K562 (cell line): ENCODE measurements around the gene MS4A1. TPM values are rescaled to one million over a fixed set of nuclear protein-coding genes. Genes with fewer than 3 reads are reported as not detected.
"Not testable (repeated sequence)": the region's sequence is repeated elsewhere in the genome, so short reads cannot be mapped to it uniquely, and the experiment has no call there.

ENCODE experiments used
- ATAC-seq: fragments of 200-7000 bp; cut with Tn5 transposase; 3 replicates; pipeline ENCODE4 v1.9.1; 2020; ENCODE audit warnings: moderate library complexity
- BruUV-seq: library from RNA; stranded (reverse); fragments of 400-500 nt; replicated peaks from 2 replicates; lab custom pipeline; 2021; lab: Mats Ljungman, UMichigan
- CTCF ChIA-PET: fragments of 300-600 bp; formaldehyde crosslinking; extraction: SDS; loops from one replicate; lab custom pipeline; 2021; ENCODE audit warnings: low intra/inter-chr PET ratio; lab: Yijun Ruan, JAX
- POLR2A ChIA-PET: fragments of 300-600, 350-650 bp; sonication (Branson Sonifier 250); formaldehyde crosslinking; extraction: SDS; loops from one replicate; lab custom pipeline; 2021; ENCODE audit warnings: antibody characterized with exemption, inconsistent platforms; lab: Yijun Ruan, JAX
- DNase-seq, 4 experiments: peaks; one replicate each; pipeline versions ENCODE4 v3.0.0 to v3.0.0-alpha.2; 2011 to 2018; ENCODE audit warnings: low spot score in 3 of 4, mixed read lengths in 3 of 4; ENCODE audit errors: extremely low read depth in 1 of 4
- FAIRE-seq: peaks from 2 replicates; lab custom pipeline; 2011; peaks lifted over from hg19 to GRCh38; lab: Jason Lieb, UNC
- H2AFZ ChIP-seq: 2 replicates; pipeline ENCODE4 v1.6.0; 2011; ENCODE audit warnings: low read depth, low read length, control low read depth, inconsistent platforms
- H3K27ac ChIP-seq: fragments of 200-600 bp; 3 replicates; pipeline ENCODE4 v1.8.0; 2011; ENCODE audit warnings: low read depth, mild to moderate bottlenecking, control low read depth, inconsistent platforms, low read length, moderate library complexity, mixed read lengths; ENCODE audit errors: extremely low read depth
- H3K27me3 ChIP-seq, 2 experiments: fragments of 300-600 bp in 1 of 2; 2 replicates in 1 of 2; 3 replicates in 1 of 2; pipeline versions ENCODE4 v1.6.0 to v1.8.0; 2011; ENCODE audit warnings: inconsistent platforms in 2 of 2, low read length in 2 of 2, mild to moderate bottlenecking in 1 of 2, mixed read lengths in 1 of 2, moderate library complexity in 1 of 2; ENCODE audit not compliant: control insufficient read depth in 2 of 2, insufficient read depth in 2 of 2
- H3K36me3 ChIP-seq: fragments of 300-600 bp; 3 replicates; pipeline ENCODE4 v1.8.0; 2011; ENCODE audit warnings: mild to moderate bottlenecking, low read length, inconsistent platforms; ENCODE audit not compliant: control insufficient read depth, insufficient read depth
- H3K4me1 ChIP-seq, 2 experiments: fragments of 200-600 bp in 1 of 2; replicated peaks in 1 of 2; 2 replicates in 1 of 2; 3 replicates in 1 of 2; pipeline versions ENCODE4 v1.5.1 to v1.8.0; 2011; ENCODE audit warnings: inconsistent platforms in 2 of 2, low read length in 2 of 2, mild to moderate bottlenecking in 1 of 2, mixed read lengths in 1 of 2, moderate library complexity in 1 of 2; ENCODE audit not compliant: control insufficient read depth in 2 of 2, insufficient read depth in 2 of 2
- H3K4me2 ChIP-seq: 2 replicates; pipeline ENCODE4 v1.6.1; 2011; ENCODE audit warnings: low read length, control low read depth, inconsistent platforms, mixed read lengths; ENCODE audit not compliant: insufficient read depth
- H3K4me3 ChIP-seq: fragments of 200-600 bp; sonication (generic), shearing (Covaris generic); 2 replicates; pipeline ENCODE4 v1.5.1; 2016; ENCODE audit warnings: control low read depth, inconsistent platforms
- H3K79me2 ChIP-seq: fragments of 200-600 bp; 3 replicates; pipeline ENCODE4 v1.8.0; 2011; ENCODE audit warnings: low read length, inconsistent platforms; ENCODE audit not compliant: control insufficient read depth, insufficient read depth
- H3K9ac ChIP-seq, 2 experiments: 2 replicates each; pipeline versions ENCODE4 v1.6.0 to v1.6.1; 2011; ENCODE audit warnings: low read depth in 2 of 2, low read length in 2 of 2, control low read depth in 1 of 2, inconsistent platforms in 1 of 2, mild to moderate bottlenecking in 1 of 2, mixed read lengths in 1 of 2; ENCODE audit not compliant: insufficient read depth in 1 of 2
- H3K9me1 ChIP-seq: one replicate; pipeline ENCODE4 v1.6.0; 2011; ENCODE audit warnings: inconsistent platforms, mild to moderate bottlenecking, low read length, moderate library complexity; ENCODE audit not compliant: control insufficient read depth, insufficient read depth
- H3K9me3 ChIP-seq: replicated peaks from 2 replicates; pipeline ENCODE4 v1.5.1; 2011; ENCODE audit warnings: low read depth, low read length, inconsistent platforms; ENCODE audit not compliant: control insufficient read depth, insufficient read depth
- H4K20me1 ChIP-seq: replicated peaks from 2 replicates; pipeline ENCODE4 v1.6.1; 2011; ENCODE audit warnings: low read length, inconsistent platforms, mixed read lengths; ENCODE audit not compliant: control insufficient read depth, insufficient read depth
- CUX1 ChIP-seq: fragments of 200-800 bp; sonication (Bioruptor generic); IDR thresholded peaks from 2 replicates; pipeline ENCODE4 v1.6.1; 2016; ENCODE audit warnings: missing genetic modification characterization, missing compliant biosample characterization
- E2F5 ChIP-seq: sonication (generic); formaldehyde crosslinking; IDR thresholded peaks from 2 replicates; pipeline ENCODE4 v1.8.0; 2022; ENCODE audit warnings: mild to moderate bottlenecking, missing genetic modification reagents
- WGBS: fragments of 100-300 bp; shearing (Covaris generic); methylation state at CpG from one replicate; pipeline ENCODE4 v1.1.6; 2016; ENCODE audit warnings: low coverage, mixed read lengths; ENCODE audit not compliant: insufficient coverage; ENCODE audit errors: missing lambda C conversion rate; 5-methylcytosine and 5-hydroxymethylcytosine counted together
- in situ Hi-C: fragments of 300-500 bp; cut with MboI; formaldehyde crosslinking; loops from 4 replicates; pipeline ENCODE4 v1.15.0; 2018; ENCODE audit warnings: inconsistent platforms, mixed read lengths
- intact Hi-C: fragments of 100-400 bp; cut with micrococcal nuclease; formaldehyde crosslinking; loops from 2 replicates; pipeline ENCODE4 v1.14.2; 2022
- polyA plus RNA-seq, 8 experiments: library from polyadenylated mRNA; depleted of rRNA in 4 of 8; stranded (reverse) in 5 of 8; unstranded in 3 of 8; fragments of >200 nt; fragmentation: Nextera tagmentation in 2 of 8; fragmentation: Illumina TruSeq in 1 of 8; extraction: Ambion mirVana in 2 of 8; extraction: Trizol in 1 of 8; gene quantifications; 2 replicates each; pipeline versions ENCODE4 v1.2.1 to v1.2.3, GENCODE V29; 2011 to 2014; ENCODE audit warnings: inconsistent platforms in 1 of 8, missing spikeins in 1 of 8
- total RNA-seq, 7 experiments: library from RNA; depleted of rRNA in 6 of 7; stranded (reverse); fragments of >200 nt in 6 of 7; fragmentation: Illumina TruSeq in 2 of 7; extraction: Trizol in 2 of 7; gene quantifications; 2 replicates each; pipeline versions ENCODE4 v1.2.1 to v1.2.3, GENCODE V29; 2011 to 2021; ENCODE audit warnings: low replicate concordance in 1 of 7

Gene MS4A1
- total and polyA plus RNA-seq, 9 of the 15 experiments (the other 6 are each of a cell fraction or from before 2014, with no cell fraction given): 0.01 to 0.24 (median 0.03) TPM; not detected in 5

GRCh38 chr11:60504219-60504905 is 48.7 kb downstream of the MS4A1 start (continued):
- TF ChIP-seq CUX1 (CRISPR knock-in tag) (no peak), E2F5 (CRISPR knock-in tag) (no peak)

GRCh38 chr11:60509609-60510008 is 54.0 kb downstream of the MS4A1 start:
- H3K9me3 ChIP-seq, H4K20me1 ChIP-seq, H3K4me1 ChIP-seq, in situ Hi-C loops, H3K79me2 ChIP-seq, POLR2A ChIA-PET, ATAC-seq, H3K27ac ChIP-seq, H3K9me1 ChIP-seq, DNase-seq, H3K36me3 ChIP-seq, FAIRE-seq, intact Hi-C loops, BruUV-seq, H3K9ac ChIP-seq, H3K4me3 ChIP-seq, H3K27me3 ChIP-seq, H2AFZ ChIP-seq, H3K4me2 ChIP-seq, CTCF ChIA-PET: not testable (repeated sequence)
- WGBS: 6% methylated on average over 6 of the region's 15 CpGs

- H3K4me3 ChIP-seq, in situ Hi-C loops, DNase-seq, H2AFZ ChIP-seq, CTCF ChIA-PET, POLR2A ChIA-PET, BruUV-seq, H3K9me1 ChIP-seq, H3K4me2 ChIP-seq, H3K27me3 ChIP-seq, H4K20me1 ChIP-seq, H3K4me1 ChIP-seq, H3K36me3 ChIP-seq, H3K79me2 ChIP-seq, ATAC-seq, intact Hi-C loops, H3K9ac ChIP-seq, FAIRE-seq, H3K9me3 ChIP-seq, H3K27ac ChIP-seq: not testable (repeated sequence)
- WGBS: under 1% methylated on average over 13 of the region's 28 CpGs
Measured at GRCh38 chr11:60510209-60510608, 54.6 kb downstream of the MS4A1 start.
